HEK293 (cell line): ENCODE data around the gene MSRB1.

ENCODE experiments used
- CTCF ChIA-PET: fragments of 350-600 bp; formaldehyde crosslinking; extraction: SDS; loops from one replicate; lab custom pipeline; 2021; ENCODE audit warnings: antibody characterized with exemption; lab: Yijun Ruan, JAX
- POLR2A ChIA-PET: fragments of 300-600 bp; formaldehyde crosslinking; extraction: SDS; loops from one replicate; lab custom pipeline; 2020; ENCODE audit warnings: antibody characterized with exemption, inconsistent platforms; lab: Yijun Ruan, JAX
- H3K27ac ChIP-seq: fragments of 200-500 bp; sonication (Bioruptor generic); 2 replicates; pipeline ENCODE4 v1.5.1; 2014; ENCODE audit warnings: low read depth, low read length, control low read depth, inconsistent platforms; ENCODE audit errors: extremely low read depth
- H3K36me3 ChIP-seq, 2 experiments: fragments of 200-500 bp in 1 of 2; sonication (Bioruptor generic) in 1 of 2; 1 replicate in 1 of 2; 2 replicates in 1 of 2; pipeline ENCODE4 v1.5.1; 2014 to 2017; ENCODE audit warnings: inconsistent platforms in 2 of 2, low read length in 2 of 2; ENCODE audit not compliant: control insufficient read depth in 2 of 2, insufficient read depth in 1 of 2
- H3K4me1 ChIP-seq: fragments of 200-500 bp; sonication (Bioruptor generic); 2 replicates; pipeline ENCODE4 v1.5.1; 2014; ENCODE audit warnings: mild to moderate bottlenecking, low read length, inconsistent platforms; ENCODE audit not compliant: control insufficient read depth, insufficient read depth
- H3K4me3 ChIP-seq: 2 replicates; pipeline ENCODE4 v1.5.1; 2011; ENCODE audit warnings: low read depth, mild to moderate bottlenecking, control low read depth, low read length, moderate library complexity
- H3K9me3 ChIP-seq: fragments of 200-500 bp; sonication (Bioruptor generic); 2 replicates; pipeline ENCODE4 v1.5.1; 2014; ENCODE audit warnings: low read depth, low read length, inconsistent platforms; ENCODE audit not compliant: control insufficient read depth, insufficient read depth
- BCL6B ChIP-seq: fragments of 450-650 bp; formaldehyde crosslinking; IDR thresholded peaks from 2 replicates; pipeline ENCODE4 v1.5.1; 2017; ENCODE audit warnings: missing biosample characterization, missing genetic modification characterization
- CTCF ChIP-seq: fragments of 450-650 bp; formaldehyde crosslinking; IDR thresholded peaks from 2 replicates; pipeline ENCODE4 v1.5.1; 2016; ENCODE audit warnings: missing biosample characterization, missing genetic modification characterization
- ELK4 ChIP-seq: IDR thresholded peaks from 2 replicates; pipeline ENCODE4 v1.6.1; 2011; ENCODE audit warnings: mild to moderate bottlenecking, low read depth, low read length, borderline replicate concordance
- GLIS2 ChIP-seq: fragments of 450-650 bp; formaldehyde crosslinking; IDR thresholded peaks from 2 replicates; pipeline ENCODE4 v1.5.1; 2016; ENCODE audit warnings: missing biosample characterization, missing genetic modification characterization
- HOXA7 ChIP-seq: sonication (generic); formaldehyde crosslinking; IDR thresholded peaks from 2 replicates; pipeline ENCODE4 v1.8.1; 2022; ENCODE audit warnings: missing genetic modification reagents, borderline replicate concordance
- HOXC10 ChIP-seq: sonication (generic); formaldehyde crosslinking; IDR thresholded peaks from 2 replicates; pipeline ENCODE4 v1.8.1; 2023; ENCODE audit warnings: mild to moderate bottlenecking, missing genetic modification reagents
- PRDM1 ChIP-seq: fragments of 450-650 bp; formaldehyde crosslinking; IDR thresholded peaks from 2 replicates; pipeline ENCODE4; 2016; ENCODE audit warnings: missing biosample characterization, missing genetic modification characterization
- REST ChIP-seq: fragments of 450-650 bp; formaldehyde crosslinking; IDR thresholded peaks from 2 replicates; pipeline ENCODE4 v1.5.1; 2016; ENCODE audit warnings: missing biosample characterization, missing genetic modification characterization
- SCRT2 ChIP-seq: fragments of 450-650 bp; formaldehyde crosslinking; IDR thresholded peaks from 2 replicates; pipeline ENCODE4 v1.5.1; 2016; ENCODE audit warnings: missing biosample characterization, missing genetic modification characterization
- SP3 ChIP-seq: fragments of 450-650 bp; formaldehyde crosslinking; IDR thresholded peaks from 2 replicates; pipeline ENCODE4 v1.5.1; 2016; ENCODE audit warnings: missing biosample characterization, missing genetic modification characterization
- YY2 ChIP-seq: fragments of 450-650 bp; formaldehyde crosslinking; IDR thresholded peaks from 2 replicates; pipeline ENCODE4 v1.5.1; 2016; ENCODE audit warnings: missing biosample characterization, missing genetic modification characterization
- ZBTB21 ChIP-seq: fragments of 450-650 bp; formaldehyde crosslinking; IDR thresholded peaks from 2 replicates; pipeline ENCODE4 v1.5.1; 2017; ENCODE audit warnings: missing biosample characterization, missing genetic modification characterization
- ZBTB26 ChIP-seq: fragments of 450-650 bp; formaldehyde crosslinking; optimal IDR thresholded peaks from 2 replicates; pipeline ENCODE3; 2016; ENCODE audit warnings: missing biosample characterization, mild to moderate bottlenecking, missing genetic modification characterization
- ZFP41 ChIP-seq: fragments of 450-650 bp; formaldehyde crosslinking; IDR thresholded peaks from 2 replicates; pipeline ENCODE4 v1.5.1; 2016; ENCODE audit warnings: missing biosample characterization, missing genetic modification characterization, borderline replicate concordance
- ZFP69B ChIP-seq: fragments of 450-650 bp; formaldehyde crosslinking; IDR thresholded peaks from 2 replicates; pipeline ENCODE4 v1.5.1; 2016; ENCODE audit warnings: missing biosample characterization, missing genetic modification characterization
- ZIC2 ChIP-seq: fragments of 450-650 bp; formaldehyde crosslinking; IDR thresholded peaks from 2 replicates; pipeline ENCODE4 v1.5.1; 2016; ENCODE audit warnings: missing biosample characterization, missing genetic modification characterization
- ZNF10 ChIP-seq: fragments of 450-650 bp; formaldehyde crosslinking; IDR thresholded peaks from 2 replicates; pipeline ENCODE4 v1.5.1; 2017; ENCODE audit warnings: missing biosample characterization, missing genetic modification characterization
- ZNF2 ChIP-seq: fragments of 450-650 bp; formaldehyde crosslinking; IDR thresholded peaks from 2 replicates; pipeline ENCODE4 v1.5.1; 2016; ENCODE audit warnings: missing biosample characterization, missing genetic modification characterization
- ZNF211 ChIP-seq: fragments of 450-650 bp; formaldehyde crosslinking; IDR thresholded peaks from 2 replicates; pipeline ENCODE4 v1.5.1; 2016; ENCODE audit warnings: low read depth, missing biosample characterization, missing genetic modification characterization
- ZNF223 ChIP-seq: fragments of 450-650 bp; formaldehyde crosslinking; IDR thresholded peaks from 2 replicates; pipeline ENCODE4 v1.5.1; 2016; ENCODE audit warnings: missing biosample characterization, missing genetic modification characterization
- ZNF239 ChIP-seq: fragments of 450-650 bp; formaldehyde crosslinking; IDR thresholded peaks from 2 replicates; pipeline ENCODE4 v1.5.1; 2016; ENCODE audit warnings: missing biosample characterization, missing genetic modification characterization
- ZNF341 ChIP-seq: fragments of 450-650 bp; formaldehyde crosslinking; IDR thresholded peaks from 2 replicates; pipeline ENCODE4; 2016; ENCODE audit warnings: low read depth, missing biosample characterization, missing genetic modification characterization
- ZNF488 ChIP-seq: fragments of 450-650 bp; formaldehyde crosslinking; IDR thresholded peaks from 2 replicates; pipeline ENCODE4 v1.5.1; 2016; ENCODE audit warnings: missing biosample characterization, missing genetic modification characterization
- ZNF544 ChIP-seq: fragments of 450-650 bp; formaldehyde crosslinking; IDR thresholded peaks from 2 replicates; pipeline ENCODE4 v1.5.0; 2017; ENCODE audit warnings: missing biosample characterization, missing genetic modification characterization
- ZNF596 ChIP-seq: fragments of 450-650 bp; IDR thresholded peaks from 2 replicates; pipeline ENCODE4 v1.5.0; 2018; ENCODE audit warnings: missing biosample characterization, mild to moderate bottlenecking, missing genetic modification characterization, moderate library complexity
- ZNF600 ChIP-seq: fragments of 450-650 bp; formaldehyde crosslinking; IDR thresholded peaks from 2 replicates; pipeline ENCODE4 v1.5.1; 2016; ENCODE audit warnings: missing biosample characterization, missing genetic modification characterization
- ZNF610 ChIP-seq: fragments of 450-650 bp; formaldehyde crosslinking; IDR thresholded peaks from 2 replicates; pipeline ENCODE4 v1.5.1; 2016; ENCODE audit warnings: missing biosample characterization, missing genetic modification characterization, borderline replicate concordance
- ZNF843 ChIP-seq: fragments of 450-650 bp; formaldehyde crosslinking; IDR thresholded peaks from 2 replicates; pipeline ENCODE4 v1.5.1; 2016; ENCODE audit warnings: missing biosample characterization, missing genetic modification characterization

Gene MSRB1

GRCh38 chr16:1971796-1972489 lies 28.9 kb upstream of the MSRB1 start, which contains the start of gene TBL3:
TSS of gene TBL3 (plus strand) at chr16:1972053. CDS start at chr16:1972165, 112 bp downstream.
- Histone ChIP-seq H3K4me1 (no peaks in the 10 kb centered on the region), H3K4me3 (peak within 1 kb of the TSS; percentile 97), H3K9me3 (no peaks in the 10 kb centered on the region), H3K36me3 (peaks cover 0 to 32% of the 10 kb centered on the region in 2 experiments; a peak in 1 of 3 replicates), H3K27ac (peak within 1 kb of the TSS; percentile 88)
- ChIA-PET POLR2A (interaction anchor here (0.7 to 1.9 kb wide), 14 partner anchors 9 to 781 kb away, joined by 3 to 17 read pairs (median 3); partner anchors contain the start of genes GFER, MLST8, MSRB1 and NUBP2), CTCF (interaction anchor here (0.6 to 1.2 kb wide), 2 partner anchors 11 to 92 kb away, joined by 3 to 4 read pairs; no protein-coding TSS in a partner anchor)
- peak; percentile 56; the same call in 1 of the 2 replicates for TF ChIP-seq BCL6B
- peak; percentile 49; the same call in 1 of the 2 replicates for TF ChIP-seq ZNF610 (tag by site-specific recombination)
- peak; percentile 68; the same call in 1 of the 2 replicates for TF ChIP-seq ZNF239 (tag by site-specific recombination)
- peak; percentile 98 for TF ChIP-seq ZBTB21 (tag by site-specific recombination)
- TF ChIP-seq CTCF (tag by site-specific recombination): peak; percentile 30
- TF ChIP-seq ZNF544: no peak
- TF ChIP-seq GLIS2 (tag by site-specific recombination): peak; percentile 91
- TF ChIP-seq ELK4: peak; percentile 44; the same call in 1 of the 2 replicates
- no peak for TF ChIP-seq PRDM1 (tag by site-specific recombination)
- 0 out of 2 replicates have a peak, but pooled peaks have one; percentile 72 for TF ChIP-seq HOXC10 (CRISPR knock-in tag)
- peak; percentile 100 for TF ChIP-seq ZBTB26 (tag by site-specific recombination)
- TF ChIP-seq YY2 (tag by site-specific recombination): peak; percentile 98
- TF ChIP-seq ZNF2 (tag by site-specific recombination): peak; percentile 96
- TF ChIP-seq ZNF488 (tag by site-specific recombination): peak; percentile 60; the same call in 1 of the 2 replicates
- peak; percentile 97 for TF ChIP-seq SP3
- peak; percentile 48; the same call in 1 of the 2 replicates for TF ChIP-seq ZNF10 (tag by site-specific recombination)
- no peak for TF ChIP-seq ZNF223
- TF ChIP-seq ZNF341 (tag by site-specific recombination): no peak; the same call in 1 of the 2 replicates
- peak; percentile 81; the same call in 1 of the 2 replicates for TF ChIP-seq ZNF843 (tag by site-specific recombination)
- no peak for TF ChIP-seq HOXA7 (CRISPR knock-in tag)
- 0 out of 2 replicates have a peak, but pooled peaks have one; percentile 48 for TF ChIP-seq ZIC2 (tag by site-specific recombination)
- TF ChIP-seq ZFP41 (tag by site-specific recombination): no peak
- TF ChIP-seq SCRT2: 0 out of 2 replicates have a peak, but pooled peaks have one; percentile 44
- 0 out of 2 replicates have a peak, but pooled peaks have one; percentile 34 for TF ChIP-seq REST (tag by site-specific recombination)
- TF ChIP-seq ZFP69B (tag by site-specific recombination): peak; percentile 57
- TF ChIP-seq ZNF596 (tag by site-specific recombination): no peak
- no peak; the same call in 1 of the 2 replicates for TF ChIP-seq ZNF600 (tag by site-specific recombination)
- TF ChIP-seq ZNF211: no peak
